Measurements from ENCODE around the gene UBXN2A.
"Not testable (repeated sequence)": the region's sequence is repeated elsewhere in the genome, so short reads cannot be mapped to it uniquely, and the experiment has no call there.

The UBXN2A gene

GRCh38 chr2:24012521-24013188 lies 72.4 kb downstream of the UBXN2A start:
- no peak overlapping the region for H3K4me3 ChIP-seq
- no peak overlapping the region for H3K27ac ChIP-seq
- TF ChIP-seq CTCF (IDR thresholded peaks at IDR 0.05) = no peak
- DNase-seq (ENCODE audit: low spot score) = no peak

GRCh38 chr2:24014902-24015301 lies 74.6 kb downstream of the UBXN2A start:
- H3K4me3 ChIP-seq, H3K27ac ChIP-seq: not testable (repeated sequence)

GRCh38 chr2:24015562-24016375 lies 75.5 kb downstream of the UBXN2A start:
- TF ChIP-seq CTCF (IDR thresholded peaks at IDR 0.05) = no peak
- Histone ChIP-seq H3K4me3 (no peak overlapping the region), H3K27ac (no peak overlapping the region)
- no peak for DNase-seq (ENCODE audit: low spot score)

More at GRCh38 chr2:24014902-24015301, 74.6 kb downstream of the UBXN2A start:
- DNase-seq (ENCODE audit: low spot score) = not testable (repeated sequence)

GRCh38 chr2:24016376-24016761 lies 76.1 kb downstream of the UBXN2A start:
- DNase-seq (ENCODE audit: low spot score) = no peak
- Histone ChIP-seq H3K27ac (no peak overlapping the region), H3K4me3 (no peak overlapping the region)
- TF ChIP-seq CTCF (IDR thresholded peaks at IDR 0.05) = no peak

GRCh38 chr2:24016853-24017703 lies 76.8 kb downstream of the UBXN2A start:
- Histone ChIP-seq H3K27ac (no peak overlapping the region), H3K4me3 (no peak overlapping the region)
- TF ChIP-seq CTCF (IDR thresholded peaks at IDR 0.05) = no peak
- DNase-seq (ENCODE audit: low spot score) = no peak

GRCh38 chr2:24017711-24018110 lies 77.4 kb downstream of the UBXN2A start:
- DNase-seq (ENCODE audit: low spot score) = no peak
- H3K27ac ChIP-seq = no peak overlapping the region
- no peak for TF ChIP-seq CTCF (IDR thresholded peaks at IDR 0.05)
- no peak overlapping the region for H3K4me3 ChIP-seq

GRCh38 chr2:24018241-24018640 lies 78.0 kb downstream of the UBXN2A start:
- no peak for DNase-seq (ENCODE audit: low spot score)
- H3K27ac ChIP-seq = no peak overlapping the region

More at GRCh38 chr2:24018241-24018640, 78.0 kb downstream of the UBXN2A start:
- TF ChIP-seq CTCF (IDR thresholded peaks at IDR 0.05) = no peak
- no peak overlapping the region for H3K4me3 ChIP-seq

All from coronary artery (tissue), 2 donors.